Small intestine (tissue), 7 donors: ENCODE measurements around the gene ART4. TPM values are rescaled to one million over a fixed set of nuclear protein-coding genes. Genes with fewer than 3 reads are reported as not detected.

Experiments
- DNase-seq, 2 donors: peaks; one replicate each; pipeline versions ENCODE4 v3.0.0 to v3.0.0-alpha.2; 2013
- FAIRE-seq: peaks from 2 replicates; lab custom pipeline; 2012; peaks lifted over from hg19 to GRCh38; lab: Jason Lieb, UNC
- H3K27ac ChIP-seq, 3 donors: one replicate each; pipeline ENCODE4 v1.5.1; 2013; ENCODE audit warnings: low read length in 2 of 3, mild to moderate bottlenecking in 2 of 3, control low read depth in 1 of 3, inconsistent platforms in 1 of 3, low read depth in 1 of 3, moderate library complexity in 1 of 3
- H3K27me3 ChIP-seq, 3 donors: one replicate each; pipeline ENCODE4 v1.6.1; 2013; ENCODE audit warnings: low read length in 3 of 3, inconsistent platforms in 1 of 3; ENCODE audit not compliant: control insufficient read depth in 3 of 3, insufficient read depth in 3 of 3
- H3K36me3 ChIP-seq, 3 donors: one replicate each; pipeline ENCODE4 v1.6.1; 2013; ENCODE audit warnings: low read length in 3 of 3, inconsistent platforms in 1 of 3, low read depth in 1 of 3, mild to moderate bottlenecking in 1 of 3, moderate library complexity in 1 of 3; ENCODE audit not compliant: control insufficient read depth in 3 of 3, insufficient read depth in 2 of 3
- H3K4me1 ChIP-seq, 3 donors: one replicate each; pipeline ENCODE4 v1.6.1; 2013; ENCODE audit warnings: low read length in 2 of 3, inconsistent platforms in 1 of 3, low read depth in 1 of 3, mild to moderate bottlenecking in 1 of 3, moderate library complexity in 1 of 3; ENCODE audit not compliant: control insufficient read depth in 3 of 3, insufficient read depth in 2 of 3
- H3K4me3 ChIP-seq, 3 donors: one replicate each; pipeline ENCODE4 v1.5.1; 2013; ENCODE audit warnings: low read length in 3 of 3, control low read depth in 1 of 3, inconsistent platforms in 1 of 3, low read depth in 1 of 3, mild to moderate bottlenecking in 1 of 3, moderate library complexity in 1 of 3
- H3K9me3 ChIP-seq, 2 donors: one replicate each; pipeline ENCODE4 v1.6.1; 2013; ENCODE audit warnings: low read depth in 1 of 2, low read length in 1 of 2; ENCODE audit not compliant: control insufficient read depth in 2 of 2, insufficient read depth in 1 of 2
- WGBS, 3 donors: extraction: QIAGEN DNeasy Blood & Tissue Kit; methylation state at CpG; one replicate each; pipeline ENCODE4 v1.1.7; 2013; 5-methylcytosine and 5-hydroxymethylcytosine counted together
- polyA plus RNA-seq, 4 donors: library from polyadenylated mRNA; stranded (reverse) in 3 of 4; unstranded in 1 of 4; fragments of 200-250 nt in 3 of 4; fragments of 120-200 nt in 1 of 4; gene quantifications; one replicate each; pipeline versions ENCODE4 v1.2.1 to v1.2.3, GENCODE V29; 2013
- donor health status: healthy with polysubstance abuse.
- donor health status: control.
- donor health status: control.
- donor health status: Bipolar disorder and iron deficiency.
- donor health status: healthy.

ART4 gene
- polyA plus RNA-seq, 4 donors, result 0.31 to 6.6 TPM; not detected in 2

DNA sequence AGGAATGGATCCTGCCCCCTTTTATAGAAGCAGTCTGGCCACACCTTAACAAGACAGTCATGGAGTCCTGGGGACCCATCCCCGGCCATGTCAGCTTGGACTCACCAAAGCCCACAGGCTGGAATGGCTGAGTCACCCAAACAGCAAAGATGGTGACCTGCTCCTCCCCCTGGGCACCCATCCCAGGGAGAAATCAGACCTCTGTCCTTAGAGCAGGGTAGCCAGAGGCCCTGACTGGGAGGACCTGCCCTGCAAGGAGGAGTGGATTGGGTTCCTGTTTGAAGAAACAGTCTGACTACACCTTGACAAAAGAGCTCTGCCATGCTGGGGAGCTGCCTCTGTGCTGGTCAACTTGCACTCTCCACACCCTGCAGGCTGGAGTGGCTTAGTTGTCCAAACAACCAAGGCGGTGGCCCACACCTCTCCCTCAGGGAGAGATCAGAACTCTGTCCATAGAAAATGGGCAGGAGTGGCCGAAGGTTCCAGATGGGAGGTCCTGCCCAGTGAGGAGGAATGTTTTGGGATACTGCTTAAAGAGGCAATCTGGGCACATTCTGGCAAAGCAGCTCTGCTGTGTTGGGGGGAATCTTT, 25.7 kb upstream of the ART4 start:
- 80 to 89% (median 83%) methylated on average over 3 of the region's 3 CpGs for WGBS, 3 donors
- no peak for DNase-seq
- no peaks in the 10 kb centered on the region for H3K36me3 ChIP-seq
- no peaks in the 10 kb centered on the region for H3K27me3 ChIP-seq
- no peak for FAIRE-seq
- no peak overlapping the region for H3K27ac ChIP-seq
- H3K9me3 ChIP-seq, result peaks cover 0 to 9% of the 10 kb centered on the region in 2 donors
- H3K4me1 ChIP-seq, result no peaks in the 10 kb centered on the region
- no peak overlapping the region for H3K4me3 ChIP-seq

DNA sequence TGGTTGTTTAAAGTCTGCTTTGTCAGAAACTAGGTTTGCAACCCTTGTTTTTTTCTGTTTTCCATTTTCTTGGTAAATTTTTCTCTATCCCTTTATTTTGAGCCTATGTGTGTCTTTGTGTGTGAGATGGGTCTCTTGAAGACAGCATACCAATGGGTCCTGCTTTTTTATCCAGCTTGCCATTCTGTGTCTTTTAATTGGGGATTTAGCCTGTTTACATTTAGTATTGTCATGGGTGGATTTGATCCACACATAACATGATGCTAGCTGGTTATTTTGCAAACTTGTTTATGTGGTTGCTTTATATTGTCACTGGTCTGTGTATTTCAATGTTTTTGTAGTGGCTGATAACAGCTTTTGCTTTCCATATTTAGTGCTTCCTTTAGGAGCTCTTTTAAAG, 17.2 kb upstream of the ART4 start:
- H3K4me3 ChIP-seq, result no peak overlapping the region
- DNase-seq, result no peak
- no peak overlapping the region for H3K27ac ChIP-seq
- peaks cover 0 to 4% of the 10 kb centered on the region in 2 donors for H3K9me3 ChIP-seq
- no peak for FAIRE-seq
- H3K36me3 ChIP-seq, result no peaks in the 10 kb centered on the region
- no peaks in the 10 kb centered on the region for H3K27me3 ChIP-seq
- H3K4me1 ChIP-seq, result no peaks in the 10 kb centered on the region

DNA sequence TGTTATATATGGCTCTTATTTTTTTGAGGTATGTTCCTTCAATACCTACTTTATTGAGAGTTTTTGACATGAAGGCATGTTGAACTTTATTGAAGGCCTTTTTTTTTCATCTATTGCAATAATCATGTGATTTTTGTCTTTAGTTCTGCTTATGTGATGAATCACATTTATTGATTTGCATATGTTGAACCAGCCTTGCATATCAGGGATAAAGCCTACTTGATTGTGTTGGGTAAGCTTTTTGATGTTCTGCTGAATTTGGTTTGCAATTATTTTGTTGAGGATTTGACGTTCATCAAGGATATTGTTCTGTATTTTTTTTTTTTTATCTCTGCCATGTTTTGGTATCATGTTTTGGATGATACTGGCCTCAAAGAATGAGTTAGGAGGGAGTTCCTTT, 15.2 kb upstream of the ART4 start:
- no peak overlapping the region for H3K4me3 ChIP-seq
- H3K27ac ChIP-seq, result no peak overlapping the region
- H3K36me3 ChIP-seq, result no peaks in the 10 kb centered on the region
- WGBS, 3 donors, result 88 to 97% (median 96%) methylated on average over 1 of the region's 1 CpG
- no peak for DNase-seq
- H3K27me3 ChIP-seq, result no peaks in the 10 kb centered on the region
- peaks cover 0 to 4% of the 10 kb centered on the region in 2 donors for H3K9me3 ChIP-seq
- H3K4me1 ChIP-seq, result no peaks in the 10 kb centered on the region
- FAIRE-seq, result no peak

DNA sequence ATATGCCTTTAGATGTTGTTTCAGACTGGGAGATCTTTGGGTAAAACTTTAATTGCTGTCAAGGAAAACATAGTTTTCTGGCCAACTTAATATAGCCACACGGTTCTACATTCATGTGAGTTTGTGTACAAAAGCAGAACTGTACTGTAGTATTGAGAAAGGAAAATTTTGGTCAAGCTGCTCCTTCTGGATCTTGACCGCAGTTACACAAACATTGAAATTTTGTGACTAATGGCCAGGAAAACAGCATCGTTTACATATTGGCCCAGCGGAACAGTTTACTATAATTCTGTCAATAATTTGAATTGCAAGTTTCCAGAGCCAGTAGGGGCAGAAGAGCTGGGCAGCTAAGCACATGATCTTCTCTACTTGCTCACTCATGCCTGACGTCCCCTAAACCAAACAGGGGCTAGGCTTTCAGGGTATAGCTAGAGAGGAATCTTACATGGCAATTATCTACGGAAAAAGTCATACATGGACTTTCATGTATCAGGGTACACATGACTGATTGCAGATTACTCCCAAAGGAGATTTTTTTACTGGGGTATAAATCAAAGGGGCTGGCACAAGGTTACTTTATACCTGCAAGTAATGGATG, 11.4 kb upstream of the ART4 start:
- H3K9me3 ChIP-seq, result no peaks in the 10 kb centered on the region
- H3K4me3 ChIP-seq, result no peak overlapping the region
- no peak for DNase-seq
- no peak overlapping the region for H3K27ac ChIP-seq
- H3K36me3 ChIP-seq, result no peaks in the 10 kb centered on the region
- no peaks in the 10 kb centered on the region for H3K27me3 ChIP-seq
- FAIRE-seq, result no peak
- H3K4me1 ChIP-seq, result no peaks in the 10 kb centered on the region
- 62 to 73% (median 66%) methylated on average over 6 of the region's 6 CpGs for WGBS, 3 donors

DNA sequence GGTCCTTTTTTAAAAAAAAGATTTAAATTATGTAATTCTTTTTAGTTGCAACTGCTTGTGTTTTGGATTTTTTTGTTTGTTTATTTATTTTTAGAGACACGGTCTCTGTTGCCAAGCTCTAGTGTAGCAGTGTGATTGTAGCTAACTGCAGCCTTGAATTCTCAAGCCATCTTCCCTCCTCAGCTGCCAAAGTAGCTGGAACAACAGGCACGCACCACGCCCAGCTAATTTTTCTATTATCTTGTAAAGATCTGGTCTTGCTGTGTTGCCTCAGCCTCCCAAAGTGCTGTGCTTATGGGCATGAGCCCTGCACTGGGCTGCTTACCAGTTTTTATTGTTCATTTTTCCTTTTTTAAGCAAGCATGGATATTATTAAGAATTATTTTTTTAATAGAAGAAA, 10.6 kb upstream of the ART4 start:
- Histone ChIP-seq H3K4me3 (no peak overlapping the region), H3K36me3 (no peaks in the 10 kb centered on the region), H3K4me1 (no peaks in the 10 kb centered on the region), H3K27me3 (no peaks in the 10 kb centered on the region), H3K9me3 (no peaks in the 10 kb centered on the region), H3K27ac (no peak overlapping the region)
- DNase-seq (no peak), FAIRE-seq (no peak)
- WGBS, 3 donors, result 57 to 72% (median 62%) methylated on average over 3 of the region's 3 CpGs

DNA sequence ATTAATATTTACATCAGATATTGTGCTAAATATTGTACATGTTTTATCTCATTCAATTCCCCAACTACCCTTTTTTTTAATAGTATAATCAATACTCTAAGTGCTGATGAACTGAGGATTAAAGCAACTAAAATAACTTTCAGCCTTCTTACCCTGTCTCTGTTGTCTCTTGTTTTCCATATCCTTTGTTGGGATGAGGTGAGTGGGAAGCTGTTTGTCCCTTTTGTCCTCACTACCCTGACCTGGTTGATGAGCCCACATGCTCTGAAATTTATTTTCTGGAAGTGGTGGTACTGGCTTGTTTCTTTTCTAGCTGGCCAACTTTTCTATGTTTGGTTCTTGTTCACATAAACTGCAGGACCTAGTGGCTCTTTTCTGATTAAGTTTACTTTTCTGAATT, 9.6 kb upstream of the ART4 start:
- DNase-seq, result no peak
- Histone ChIP-seq H3K27ac (no peak overlapping the region), H3K36me3 (no peaks in the 10 kb centered on the region), H3K4me1 (no peaks in the 10 kb centered on the region), H3K9me3 (no peaks in the 10 kb centered on the region), H3K4me3 (no peak overlapping the region), H3K27me3 (no peaks in the 10 kb centered on the region)
- no peak for FAIRE-seq

DNA sequence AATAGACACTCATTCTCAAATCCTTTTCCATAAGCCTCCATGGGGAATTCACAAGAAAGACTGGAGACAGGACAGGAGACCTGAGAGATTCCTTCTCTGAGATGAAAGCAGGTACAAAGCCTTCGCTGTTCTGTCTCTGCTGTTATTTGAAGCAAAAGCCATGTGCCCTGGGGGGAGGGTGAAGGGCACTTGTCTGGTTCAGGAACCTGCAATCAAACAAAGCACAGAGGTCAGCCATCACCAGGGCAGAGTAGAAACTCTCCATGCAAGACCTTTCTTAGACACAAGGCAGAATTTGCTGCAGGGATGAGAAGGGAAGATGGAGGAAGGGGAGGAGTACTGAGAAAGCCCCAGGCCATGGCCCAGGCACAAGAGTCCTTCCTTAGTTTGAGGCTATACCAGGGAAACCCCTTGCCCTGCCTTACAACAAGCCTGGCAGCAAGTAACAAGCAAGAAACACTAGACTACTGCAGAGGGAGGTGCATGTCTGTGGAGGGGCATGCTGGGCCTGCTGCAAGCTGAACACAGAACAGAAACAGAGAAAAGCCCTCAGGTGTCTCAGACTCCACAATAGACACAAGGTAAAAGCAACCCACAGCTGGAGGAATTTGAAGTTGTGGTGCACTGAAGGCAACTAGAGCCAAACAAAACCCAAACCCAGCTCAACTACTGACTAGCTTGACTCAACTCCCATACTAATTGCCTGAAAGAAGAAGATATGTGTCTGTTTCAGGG, 7.8 kb upstream of the ART4 start:
- H3K27ac ChIP-seq, result no peak overlapping the region
- 4 to 92% (median 92%) methylated on average over 1 of the region's 1 CpG for WGBS, 3 donors
- H3K4me3 ChIP-seq, result no peak overlapping the region
- no peaks in the 10 kb centered on the region for H3K27me3 ChIP-seq
- no peaks in the 10 kb centered on the region for H3K36me3 ChIP-seq
- no peaks in the 10 kb centered on the region for H3K4me1 ChIP-seq
- FAIRE-seq, result no peak
- no peaks in the 10 kb centered on the region for H3K9me3 ChIP-seq
- no peak for DNase-seq

DNA sequence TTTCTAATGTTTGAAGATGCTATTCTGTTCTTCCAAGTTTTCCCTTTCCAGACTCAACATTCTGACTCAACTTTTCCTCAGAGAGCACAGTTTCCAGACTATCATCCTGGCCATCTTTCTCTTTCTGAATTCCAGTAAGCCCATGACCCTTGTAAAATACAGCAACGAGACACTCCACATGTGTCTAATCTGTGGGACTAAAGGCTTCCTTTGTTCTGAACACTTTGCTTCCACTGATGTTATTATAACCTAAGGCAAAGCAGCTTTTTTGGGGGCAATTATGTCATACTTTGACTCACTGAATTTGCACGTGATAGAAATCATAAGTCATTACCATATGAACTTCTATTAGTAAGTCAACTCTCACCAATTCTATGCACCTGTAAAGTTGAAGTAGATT, 6.3 kb upstream of the ART4 start:
- no peaks in the 10 kb centered on the region for H3K9me3 ChIP-seq
- H3K4me3 ChIP-seq, result no peak overlapping the region
- no peak overlapping the region for H3K27ac ChIP-seq
- 70 to 75% (median 74%) methylated on average over 2 of the region's 2 CpGs for whole genome bisulfite sequencing, 3 donors
- H3K4me1 ChIP-seq, result no peaks in the 10 kb centered on the region
- FAIRE-seq, result no peak
- no peaks in the 10 kb centered on the region for H3K36me3 ChIP-seq
- H3K27me3 ChIP-seq, result no peaks in the 10 kb centered on the region
- no peak for DNase-seq
